Measurements from ENCODE around the gene IL22RA2.
A peak's percentile ranks its signal among the peaks of the same experiment; 100 is the strongest.
"Not testable (repeated sequence)": the region's sequence is repeated elsewhere in the genome, so short reads cannot be mapped to it uniquely, and the experiment has no call there.

Gene IL22RA2, protein sequence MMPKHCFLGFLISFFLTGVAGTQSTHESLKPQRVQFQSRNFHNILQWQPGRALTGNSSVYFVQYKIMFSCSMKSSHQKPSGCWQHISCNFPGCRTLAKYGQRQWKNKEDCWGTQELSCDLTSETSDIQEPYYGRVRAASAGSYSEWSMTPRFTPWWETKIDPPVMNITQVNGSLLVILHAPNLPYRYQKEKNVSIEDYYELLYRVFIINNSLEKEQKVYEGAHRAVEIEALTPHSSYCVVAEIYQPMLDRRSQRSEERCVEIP

GRCh38 chr6:137173501-137173900 is at the start of gene IL22RA2:
Gene IL22RA2, minus strand, starts transcription at chr6:137173644. Its CDS starts 11,895 bp downstream, at chr6:137161749.
- no peak for DNase-seq

DNA sequence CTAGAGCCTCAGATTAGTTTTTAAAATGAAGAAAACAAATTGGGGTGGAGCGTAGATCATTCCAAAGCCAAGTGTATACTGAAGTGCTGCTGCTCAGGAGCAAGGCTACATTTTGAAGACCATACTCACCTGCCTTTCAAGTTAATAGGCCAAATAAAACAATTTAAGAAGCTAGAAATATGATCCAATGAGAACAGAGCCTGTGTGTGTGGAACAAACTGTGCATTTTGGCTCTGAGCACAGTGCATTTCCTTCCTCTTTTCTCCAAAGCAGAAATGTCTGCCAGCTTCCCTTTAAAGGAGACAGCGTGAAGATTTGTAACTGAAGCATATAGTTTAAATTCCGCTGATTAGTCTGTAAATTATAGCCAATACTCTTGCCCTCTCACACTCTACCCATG is 48.9 kb upstream of the IL22RA2 start:
- DNase-seq: no peak

DNA sequence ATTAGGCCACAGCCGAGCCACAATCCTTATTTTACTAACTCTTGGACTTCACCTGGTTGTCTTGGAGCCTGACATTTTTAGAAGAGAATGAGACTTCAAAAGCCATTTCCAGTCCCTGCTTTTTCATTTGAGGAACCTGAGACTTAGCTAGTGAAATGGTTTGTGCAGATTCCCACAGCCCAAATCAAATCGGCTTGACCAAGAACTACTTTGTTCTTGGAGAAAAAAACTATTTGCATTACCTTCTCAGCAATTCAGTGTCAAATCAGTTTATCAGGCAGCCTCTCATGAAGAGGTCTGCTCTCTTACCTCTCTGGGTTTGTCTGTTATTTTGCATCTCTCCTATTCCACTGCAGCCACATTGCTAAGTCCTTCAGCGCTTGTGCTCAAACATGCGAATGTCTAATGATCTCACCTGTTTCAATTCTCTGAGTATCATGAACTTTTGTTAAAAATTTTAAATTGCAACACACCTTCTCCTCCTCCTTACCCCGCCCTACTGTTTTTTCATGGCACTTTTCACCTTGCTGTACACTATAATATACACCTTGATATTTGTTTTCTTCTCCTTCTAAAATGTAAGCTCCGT is 46.3 kb upstream of the IL22RA2 start:
- DNase-seq: no peak

- DNase-seq: peak; percentile 79
These were observed 45.6 kb upstream of the IL22RA2 start, which contains the start of gene IFNGR1 for GRCh38 chr6:137218917-137219663. Gene IFNGR1, minus strand, starts transcription at chr6:137219385. Its CDS starts 58 bp downstream, at chr6:137219327.

DNA sequence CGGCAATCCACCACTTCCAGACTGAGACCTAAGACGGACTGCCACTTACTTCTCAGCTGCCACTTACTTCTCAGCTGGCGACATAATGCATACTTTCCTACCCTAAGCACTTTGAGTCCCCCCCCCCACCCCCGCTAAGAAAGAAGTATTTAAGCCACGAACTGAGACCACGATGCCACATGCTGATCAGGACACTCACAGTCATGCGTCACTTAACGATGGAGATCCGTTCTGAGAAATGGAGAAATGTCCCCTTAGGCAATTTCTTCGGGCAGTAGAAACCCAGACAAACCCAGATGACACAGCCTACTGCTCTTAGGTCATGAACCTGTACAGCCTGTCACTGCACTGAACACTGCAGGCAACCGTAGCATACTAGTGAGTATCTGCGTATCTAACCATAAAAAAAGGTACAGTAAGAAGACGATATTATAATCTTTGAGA is 45.1 kb upstream of the IL22RA2 start:
- DNase-seq: peak; percentile 38

GRCh38 chr6:137217801-137218472 is 44.5 kb upstream of the IL22RA2 start:
- peak; percentile 79 for DNase-seq

DNA sequence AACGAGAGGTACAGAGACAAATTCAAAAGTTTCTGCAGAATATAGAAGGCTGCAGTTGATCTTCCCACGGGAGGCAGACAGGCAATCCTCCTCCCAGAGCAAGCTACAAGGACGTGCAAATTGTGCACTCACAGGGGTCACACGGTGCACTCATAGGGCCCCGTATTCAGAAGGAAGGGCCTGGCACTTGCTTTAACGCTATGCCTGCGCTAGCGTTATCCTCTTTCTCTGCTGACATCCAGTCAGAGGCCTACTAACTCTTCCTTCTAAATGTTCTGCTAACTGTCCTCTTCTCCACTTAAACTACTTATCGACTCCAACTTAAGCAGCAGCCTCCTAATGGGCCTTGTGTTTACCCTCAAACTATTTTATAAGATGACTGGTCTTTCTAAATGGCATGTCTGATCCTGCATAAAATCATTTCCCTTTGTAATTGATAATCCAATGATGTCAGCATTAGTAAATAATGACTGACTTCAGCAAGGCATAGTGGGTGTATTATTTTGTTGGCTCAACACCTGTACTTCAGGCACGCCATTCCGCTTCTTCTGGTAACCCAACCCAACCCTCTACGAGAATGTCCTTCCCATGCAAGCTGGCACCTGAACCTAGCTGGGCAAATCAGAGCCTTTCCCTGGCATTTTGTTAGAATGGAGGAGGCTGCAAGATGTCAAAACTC is 43.6 kb upstream of the IL22RA2 start:
- peak; percentile 71 for DNase-seq

DNA sequence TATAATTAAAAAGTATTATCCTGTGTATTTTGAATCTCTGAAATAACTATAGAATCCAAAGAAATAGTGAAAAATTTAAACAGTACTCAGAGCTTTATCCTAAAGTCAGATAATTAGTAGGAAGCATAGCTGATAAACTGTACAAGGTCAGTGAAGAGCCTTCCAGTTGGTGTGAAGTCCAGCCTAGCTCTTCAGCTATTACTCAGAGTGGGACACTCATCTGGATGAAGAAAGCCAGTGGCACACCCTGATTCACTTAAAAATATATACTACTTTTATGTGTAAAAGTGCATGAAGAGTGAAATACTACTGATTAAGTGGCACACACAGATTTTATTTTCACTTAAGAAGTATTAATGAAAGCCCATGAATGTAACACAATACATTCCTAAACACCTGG is 42.7 kb upstream of the IL22RA2 start:
- no peak for DNase-seq

DNA sequence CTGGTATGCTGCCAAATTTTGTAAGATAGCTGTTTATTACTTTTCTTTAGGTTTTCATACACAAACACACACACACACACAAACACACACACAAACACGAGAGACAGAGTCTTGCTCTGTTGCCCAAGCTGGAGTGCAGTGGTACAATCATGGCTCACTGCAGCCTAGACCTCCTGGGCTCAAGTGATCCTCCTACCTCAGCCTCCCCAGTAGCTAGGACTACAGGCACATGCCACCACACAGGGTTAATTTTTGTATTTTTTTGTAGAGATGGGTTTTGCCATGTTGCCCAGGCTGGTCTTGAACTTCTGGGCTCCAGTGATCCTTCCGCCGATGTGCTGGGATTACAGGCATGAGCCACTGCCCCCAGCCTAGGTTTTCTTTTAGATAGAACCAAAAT is 42.2 kb upstream of the IL22RA2 start:
- not testable (repeated sequence) for DNase-seq

DNA sequence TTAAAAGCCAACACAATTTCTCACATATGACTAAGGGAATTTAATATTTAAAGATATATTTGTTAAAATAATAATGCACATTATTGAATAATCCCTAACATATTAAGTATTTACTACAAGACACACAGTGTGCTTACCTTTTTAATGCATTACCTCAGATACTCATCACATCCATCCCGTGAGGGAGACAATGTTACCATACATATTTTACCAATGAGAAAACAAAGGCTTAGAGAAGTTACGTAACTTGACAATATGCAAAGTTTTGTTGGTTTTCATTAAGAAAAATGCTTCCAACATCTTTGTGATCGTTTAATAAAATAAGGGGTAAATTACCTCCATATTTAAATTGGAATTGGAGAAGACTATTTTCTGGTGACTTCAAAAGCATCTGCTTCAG is 41.5 kb upstream of the IL22RA2 start:
- no peak for DNase-seq

- no peak for DNase-seq
These were observed 40.4 kb upstream of the IL22RA2 start for GRCh38 chr6:137213813-137214212.

DNA sequence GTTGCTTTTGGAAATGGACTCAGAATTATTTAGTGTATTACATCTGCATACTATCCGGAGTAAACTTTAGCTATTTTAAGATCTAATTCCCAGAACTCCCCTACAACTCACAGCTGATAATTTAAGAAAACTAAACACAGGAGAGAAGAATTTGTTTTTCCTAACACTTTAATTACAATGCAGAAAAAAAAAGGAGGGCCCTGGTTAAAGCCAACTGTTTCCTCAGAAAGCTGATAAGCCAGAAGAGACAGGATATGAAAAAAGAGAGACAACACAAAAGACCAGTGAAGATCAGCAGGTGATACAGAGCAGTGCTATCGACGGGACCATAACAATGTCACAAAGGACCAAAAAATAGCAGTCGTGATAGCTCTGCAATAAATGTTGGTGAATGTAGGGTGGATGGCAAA is 39.9 kb upstream of the IL22RA2 start:
- no peak for DNase-seq

GRCh38 chr6:137211910-137212309 is 38.5 kb upstream of the IL22RA2 start:
- DNase-seq: no peak

DNA sequence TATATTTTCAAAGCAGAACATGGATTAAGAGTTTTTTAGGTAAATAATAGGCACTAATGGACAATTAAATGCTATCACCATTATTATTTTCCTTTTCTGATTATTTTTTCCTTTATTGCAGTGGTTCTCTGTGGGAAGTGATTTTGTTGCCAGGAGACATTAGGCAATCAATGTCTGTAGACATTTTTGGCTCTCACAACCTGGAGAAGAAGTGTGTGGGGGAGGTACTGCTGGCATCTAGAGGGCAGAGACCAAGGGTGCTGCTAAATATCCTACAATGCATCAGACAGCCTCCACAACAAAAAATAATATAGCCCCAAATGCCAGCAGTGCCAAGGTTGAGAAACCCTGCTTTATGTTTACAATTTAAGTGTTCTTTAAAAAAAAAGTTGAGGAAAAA is 37.5 kb upstream of the IL22RA2 start:
- DNase-seq: no peak

GRCh38 chr6:137208279-137208678 is 34.8 kb upstream of the IL22RA2 start:
- DNase-seq: no peak

DNA sequence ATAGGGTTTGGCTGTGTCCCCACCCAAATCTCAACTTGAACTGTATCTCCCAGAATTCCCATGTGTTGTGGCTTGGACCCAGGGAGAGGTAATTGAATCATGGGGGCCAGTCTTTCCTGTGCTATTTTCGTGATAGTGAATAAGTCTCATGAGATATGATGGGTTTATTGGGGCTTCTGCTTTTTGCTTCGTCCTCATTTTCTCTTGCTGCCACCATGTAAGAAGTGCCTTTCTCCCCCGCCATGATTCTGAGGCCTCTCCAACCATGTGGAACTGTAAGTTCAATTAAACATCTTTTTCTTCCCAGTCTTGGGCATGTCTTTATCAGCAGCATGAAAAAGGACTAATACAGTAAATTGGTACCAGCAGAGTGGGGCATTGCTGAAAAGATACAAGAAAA is 34.0 kb upstream of the IL22RA2 start:
- not testable (repeated sequence) for DNase-seq

DNA sequence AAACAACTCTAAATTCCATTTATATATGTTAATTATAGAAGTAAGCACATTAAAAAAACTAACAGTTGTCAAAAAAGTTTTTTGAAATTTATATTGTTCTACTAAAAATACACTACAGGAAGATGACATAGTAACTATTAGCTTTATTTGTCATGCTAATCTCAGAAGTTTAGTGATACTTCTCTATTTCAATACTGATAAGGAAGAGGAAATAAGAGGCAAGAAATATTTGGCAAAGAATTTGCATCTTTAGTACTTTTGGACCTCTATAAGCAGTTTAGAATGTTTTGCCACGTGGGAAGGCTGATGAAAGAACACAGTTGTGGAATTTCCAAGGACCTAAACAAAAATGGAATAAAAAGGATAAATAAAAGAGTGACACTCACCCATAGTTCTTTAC is 33.1 kb upstream of the IL22RA2 start:
- DNase-seq: no peak

- DNase-seq: no peak
These were observed 29.8 kb upstream of the IL22RA2 start for GRCh38 chr6:137203256-137203655.

GRCh38 chr6:137202078-137202477 is 28.6 kb upstream of the IL22RA2 start:
- DNase-seq: no peak

- no peak for DNase-seq
These were observed 27.6 kb upstream of the IL22RA2 start for GRCh38 chr6:137201006-137201405.

- no peak for DNase-seq
These were observed 26.8 kb upstream of the IL22RA2 start for GRCh38 chr6:137200288-137200687.
